Endothelial cell of umbilical vein (primary cell): ENCODE measurements around the gene DSCAML1. TPM values are rescaled to one million over a fixed set of nuclear protein-coding genes. Genes with fewer than 3 reads are reported as not detected.

Source experiments
- BruUV-seq: library from RNA; stranded (reverse); fragments of 400-500 nt; replicated peaks from 2 replicates; lab custom pipeline; 2021; lab: Mats Ljungman, UMichigan
- CTCF ChIA-PET: fragments of 300-600, 350-600 bp; sonication (Branson Sonifier 250); formaldehyde crosslinking; loops from one replicate; lab custom pipeline; 2021; ENCODE audit warnings: antibody characterized with exemption, inconsistent platforms; lab: Charles Lee
- POLR2A ChIA-PET: fragments of 300-600, 350-600 bp; sonication (Branson Sonifier 250); formaldehyde crosslinking; loops from one replicate; lab custom pipeline; 2021; ENCODE audit warnings: antibody characterized with exemption, inconsistent platforms; lab: Charles Lee
- DNase-seq: peaks from one replicate; pipeline ENCODE4 v3.0.0-alpha.2; 2011; ENCODE audit warnings: low read depth, low spot score
- FAIRE-seq: peaks from 2 replicates; lab custom pipeline; 2011; peaks lifted over from hg19 to GRCh38; lab: Jason Lieb, UNC
- H2AFZ ChIP-seq: 2 replicates; pipeline ENCODE4 v1.6.0; 2012; ENCODE audit warnings: low read depth, low read length, control low read depth, inconsistent platforms
- H3K27ac ChIP-seq: 2 replicates; pipeline ENCODE4 v1.5.1; 2011; ENCODE audit warnings: low read depth, mild to moderate bottlenecking, control low read depth, low read length, moderate library complexity; ENCODE audit not compliant: insufficient read depth
- H3K27me3 ChIP-seq, 2 experiments: 2 replicates each; pipeline versions ENCODE4 v1.6.0 to v1.6.1; 2011; ENCODE audit warnings: low read length in 2 of 2, mixed read lengths in 1 of 2; ENCODE audit not compliant: control insufficient read depth in 2 of 2, insufficient read depth in 2 of 2
- H3K36me3 ChIP-seq, 2 experiments: 2 replicates in 1 of 2; 3 replicates in 1 of 2; pipeline ENCODE4 v1.5.1; 2011; ENCODE audit warnings: low read length in 2 of 2, mild to moderate bottlenecking in 1 of 2, moderate library complexity in 1 of 2; ENCODE audit not compliant: control insufficient read depth in 2 of 2, insufficient read depth in 2 of 2; ENCODE audit errors: extremely low read depth in 1 of 2
- H3K4me1 ChIP-seq: 3 replicates; pipeline ENCODE4 v1.5.1; 2011; ENCODE audit warnings: mild to moderate bottlenecking, low read length; ENCODE audit not compliant: control insufficient read depth, insufficient read depth; ENCODE audit errors: extremely low read depth
- H3K4me2 ChIP-seq: 2 replicates; pipeline ENCODE4 v1.6.1; 2011; ENCODE audit warnings: low read length, control low read depth, mixed read lengths; ENCODE audit not compliant: insufficient read depth
- H3K4me3 ChIP-seq, 3 experiments: fragments of 200-600 bp in 1 of 3; sonication (generic), shearing (Covaris generic) in 1 of 3; replicated peaks in 1 of 3; 2 replicates each; pipeline ENCODE4 v1.5.1; 2011 to 2016; ENCODE audit warnings: control low read depth in 3 of 3, low read length in 3 of 3, mild to moderate bottlenecking in 2 of 3, inconsistent platforms in 1 of 3, low read depth in 1 of 3, moderate library complexity in 1 of 3; ENCODE audit not compliant: insufficient read depth in 1 of 3
- H3K79me2 ChIP-seq: 2 replicates; pipeline ENCODE4 v1.6.0; 2012; ENCODE audit warnings: low read length, inconsistent platforms; ENCODE audit not compliant: control insufficient read depth, insufficient read depth
- H3K9ac ChIP-seq: replicated peaks from 2 replicates; pipeline ENCODE3; 2011; ENCODE audit warnings: low read length, control low read depth; ENCODE audit not compliant: insufficient read depth; ENCODE audit errors: extremely low read depth
- H3K9me1 ChIP-seq: replicated peaks from 3 replicates; pipeline ENCODE4 v1.6.0; 2011; ENCODE audit warnings: mild to moderate bottlenecking, low read length; ENCODE audit not compliant: control insufficient read depth, insufficient read depth; ENCODE audit errors: extremely low read depth
- H3K9me3 ChIP-seq: replicated peaks from 2 replicates; pipeline ENCODE4 v1.5.1; 2012; ENCODE audit warnings: low read length, inconsistent platforms; ENCODE audit not compliant: control insufficient read depth, insufficient read depth
- H4K20me1 ChIP-seq: replicated peaks from 2 replicates; pipeline ENCODE3; 2011; ENCODE audit warnings: mild to moderate bottlenecking, low read length; ENCODE audit not compliant: control insufficient read depth, insufficient read depth; ENCODE audit errors: extremely low read depth
- CTCF ChIP-seq, 2 donors: IDR thresholded peaks; 1 replicate in 1 of 2; 2 replicates in 1 of 2; pipeline ENCODE4 v1.5.1; 2011; ENCODE audit warnings: low read length in 2 of 2, mild to moderate bottlenecking in 2 of 2, moderate library complexity in 2 of 2, control low read depth in 1 of 2, inconsistent platforms in 1 of 2, low read depth in 1 of 2; ENCODE audit not compliant: insufficient read depth in 1 of 2; ENCODE audit errors: extremely low read depth in 1 of 2
- EZH2 ChIP-seq: IDR thresholded peaks from 2 replicates; pipeline ENCODE4 v1.6.1; 2012; ENCODE audit warnings: borderline replicate concordance, low read depth, mild to moderate bottlenecking, moderate library complexity, low read length, inconsistent platforms; ENCODE audit not compliant: severe bottlenecking
- FOS ChIP-seq: IDR thresholded peaks from 2 replicates; pipeline ENCODE4 v1.6.1; 2011; ENCODE audit warnings: mild to moderate bottlenecking, low read length, moderate library complexity, borderline replicate concordance; ENCODE audit not compliant: insufficient read depth
- GATA2 ChIP-seq: IDR thresholded peaks from 2 replicates; pipeline ENCODE4 v1.7.0; 2011; ENCODE audit warnings: low read depth, mild to moderate bottlenecking, moderate library complexity, mixed read lengths, low read length; ENCODE audit not compliant: insufficient read length, insufficient read depth
- JUN ChIP-seq: IDR thresholded peaks from 2 replicates; pipeline ENCODE4 v1.6.1; 2011; ENCODE audit warnings: borderline replicate concordance, low read depth; ENCODE audit not compliant: insufficient read length, insufficient read depth
- MAX ChIP-seq: IDR thresholded peaks from 2 replicates; pipeline ENCODE4 v1.6.1; 2011; ENCODE audit not compliant: insufficient read depth, insufficient read length
- POLR2A ChIP-seq: IDR thresholded peaks from 2 replicates; pipeline ENCODE4 v1.6.1; 2012; ENCODE audit warnings: low read depth, mild to moderate bottlenecking, control low read depth, low read length
- dilution Hi-C: fragments of 300-500 bp; cut with MboI; formaldehyde crosslinking; loops from one replicate; pipeline ENCODE4 v1.15.0; 2019; ENCODE audit warnings: low sequenced_read_pairs; ENCODE audit not compliant: extremely low pct_ligation_motif_present
- intact Hi-C: fragments of 100-400 bp; cut with micrococcal nuclease; formaldehyde crosslinking; loops from one replicate; pipeline ENCODE4 v1.10.0; 2022
- polyA plus RNA-seq, 4 experiments: library from polyadenylated mRNA; depleted of rRNA in 3 of 4; stranded (reverse) in 3 of 4; unstranded in 1 of 4; fragments of >200 nt; gene quantifications; 2 replicates each; pipeline versions ENCODE4 v1.2.1 to v1.2.3, GENCODE V29; 2011 to 2012; ENCODE audit warnings: missing spikeins in 1 of 4
- total RNA-seq: library from RNA; stranded (reverse); gene quantifications from 2 replicates; pipeline ENCODE4 v1.2.3, GENCODE V29; 2021

The DSCAML1 gene
- total and polyA plus RNA-seq, 2 donors (not counting 3 experiments of a cell fraction or from before 2014, with no cell fraction given) = not detected

GRCh38 chr11:117646411-117646810 is 150.6 kb downstream of the DSCAML1 start:
- Histone ChIP-seq H3K27me3 (no peaks in the 10 kb centered on the region), H3K9me1 (no peaks in the 10 kb centered on the region), H3K4me1 (no peaks in the 10 kb centered on the region), H3K4me3 (no peak overlapping the region), H3K9ac (no peak overlapping the region), H3K79me2 (no peaks in the 10 kb centered on the region), H4K20me1 (no peaks in the 10 kb centered on the region), H3K9me3 (no peaks in the 10 kb centered on the region), H3K27ac (no peak overlapping the region), H3K36me3 (no peaks in the 10 kb centered on the region), H3K4me2 (no peak overlapping the region), H2AFZ (no peak overlapping the region)
- BruUV-seq = no TSS peak
- intact Hi-C loops = no loop called here
- POLR2A ChIA-PET = no interaction called here
- FAIRE-seq (no peak), DNase-seq (no peak)
- CTCF ChIA-PET = interaction anchor here (1.1 kb wide), 1 partner anchor 26 kb away, joined by 5 read pairs; no protein-coding TSS in a partner anchor
- dilution Hi-C loops = no loop called here
- TF ChIP-seq EZH2 (no peak), CTCF (IDR thresholded peaks at IDR 0.05; ENCODE audit: extremely low read depth in 1 of 2, insufficient read depth in 1 of 2, low read depth in 1 of 2, low read length in 2 of 2) (no peak), GATA2 (no peak), POLR2A (no peak), JUN (no peak), MAX (no peak), FOS (no peak)
